Uterus (tissue), 4 donors: ENCODE results near the gene FKBP10. TPM values are rescaled to one million over a fixed set of nuclear protein-coding genes. Genes with fewer than 3 reads are reported as not detected.

ENCODE experiments used
- DNase-seq, 2 donors: peaks; one replicate each; pipeline ENCODE4 v3.0.0-alpha.2; 2019 to 2020
- H3K27ac ChIP-seq, 2 donors: fragments of 200-600 bp; sonication (generic); 1 replicate in 1 of 2; 2 replicates in 1 of 2; pipeline ENCODE4 v1.5.1; 2016 to 2018
- H3K27me3 ChIP-seq, 2 donors: fragments of 200-600 bp; sonication (generic); one replicate each; pipeline ENCODE4 v1.5.1; 2018 to 2019; ENCODE audit warnings: control low read depth in 1 of 2
- H3K36me3 ChIP-seq, 2 donors: fragments of 200-600 bp; sonication (generic); one replicate each; pipeline ENCODE4 v1.5.1; 2019; ENCODE audit warnings: control low read depth in 1 of 2
- H3K4me1 ChIP-seq, 2 donors: fragments of 200-600 bp; sonication (generic); one replicate each; pipeline ENCODE4 v1.5.1; 2018 to 2019; ENCODE audit warnings: control low read depth in 1 of 2
- H3K4me3 ChIP-seq, 2 donors: fragments of 200-600 bp; sonication (generic); 1 replicate in 1 of 2; 2 replicates in 1 of 2; pipeline ENCODE4 v1.5.1; 2018 to 2019; ENCODE audit warnings: mild to moderate bottlenecking in 1 of 2
- H3K9me3 ChIP-seq, 2 donors: fragments of 200-600 bp; sonication (generic); one replicate each; pipeline ENCODE4 v1.5.1; 2019; ENCODE audit warnings: control low read depth in 1 of 2
- CTCF ChIP-seq, 4 experiments: fragments of 200-600 bp in 2 of 4; fragments of 450-650 bp in 2 of 4; sonication (generic) in 2 of 4; IDR thresholded peaks; one replicate each; pipeline ENCODE4 v1.5.1; 2016 to 2019; ENCODE audit warnings: antibody characterized with exemption in 4 of 4, mild to moderate bottlenecking in 2 of 4, moderate library complexity in 1 of 4
- POLR2A ChIP-seq, 2 donors: fragments of 450-650 bp; IDR thresholded peaks; one replicate each; pipeline ENCODE4 v1.6.1; 2016; ENCODE audit warnings: antibody characterized with exemption in 2 of 2, mild to moderate bottlenecking in 1 of 2, moderate library complexity in 1 of 2
- intact Hi-C: fragments of 100-400 bp; cut with DNase I; formaldehyde crosslinking; loops from one replicate; pipeline ENCODE4 v1.15.1; 2023; ENCODE audit warnings: low total_unique reads
- total RNA-seq, 4 donors: library from RNA; depleted of rRNA in 3 of 4; stranded (reverse); fragments of >200 nt in 3 of 4; gene quantifications; one replicate each; pipeline versions ENCODE4 v1.1.0 to v1.2.4, GENCODE V29; 2014 to 2023
- donor health status: DM: yes; HTN: yes; CAD: no.

The FKBP10 gene
- total RNA-seq = 100 to 1,000 TPM in 2 of 4 donors, 10 to 100 TPM in 2; 22.9 to 226 (median 89.5) TPM

- peak within 1 kb of the TSS; percentile 74 to 78 for H3K4me3 ChIP-seq
- DNase-seq = peak; percentile 79 to 81
- H3K27ac ChIP-seq = peak within 1 kb of the TSS; percentile 83 to 86
- no peaks in the 10 kb centered on the region for H3K27me3 ChIP-seq
- intact Hi-C loops = no loop called here
- H3K9me3 ChIP-seq = no peaks in the 10 kb centered on the region
- H3K4me1 ChIP-seq = peaks cover 0 to 7% of the 10 kb centered on the region in 2 donors
- no peak for TF ChIP-seq CTCF (IDR thresholded peaks at IDR 0.05)
- peak in 1 of 2 donors; percentile 13 for TF ChIP-seq POLR2A (IDR thresholded peaks at IDR 0.05)
- no peaks in the 10 kb centered on the region for H3K36me3 ChIP-seq
Measured at GRCh38 chr17:41812381-41813151, at the start of gene FKBP10. Gene FKBP10 (plus strand): TSS chr17:41813004. CDS start chr17:41813035, 31 bp downstream.

GRCh38 chr17:41763327-41763726 lies 49.5 kb upstream of the FKBP10 start:
- intact Hi-C loops = no loop called here
- no peak for DNase-seq
- Histone ChIP-seq H3K4me1 (no peaks in the 10 kb centered on the region), H3K9me3 (no peaks in the 10 kb centered on the region), H3K27me3 (no peaks in the 10 kb centered on the region), H3K27ac (no peak overlapping the region), H3K36me3 (no peaks in the 10 kb centered on the region), H3K4me3 (no peak overlapping the region)
- TF ChIP-seq CTCF (IDR thresholded peaks at IDR 0.05) (no peak), POLR2A (IDR thresholded peaks at IDR 0.05) (no peak)

GRCh38 chr17:41766135-41766534 lies 46.7 kb upstream of the FKBP10 start:
- Histone ChIP-seq H3K36me3 (no peaks in the 10 kb centered on the region), H3K27ac (no peak overlapping the region), H3K9me3 (no peaks in the 10 kb centered on the region), H3K4me1 (no peaks in the 10 kb centered on the region), H3K27me3 (no peaks in the 10 kb centered on the region), H3K4me3 (no peak overlapping the region)
- no peak for DNase-seq
- intact Hi-C loops = no loop called here
- TF ChIP-seq POLR2A (IDR thresholded peaks at IDR 0.05) (no peak), CTCF (IDR thresholded peaks at IDR 0.05) (no peak)

GRCh38 chr17:41767324-41768042 lies 45.3 kb upstream of the FKBP10 start:
- no peaks in the 10 kb centered on the region for H3K36me3 ChIP-seq
- no peak for TF ChIP-seq CTCF (IDR thresholded peaks at IDR 0.05)
- no peak for TF ChIP-seq POLR2A (IDR thresholded peaks at IDR 0.05)
- DNase-seq = no peak
- intact Hi-C loops = no loop called here
- no peak overlapping the region for H3K27ac ChIP-seq
- no peak overlapping the region for H3K4me3 ChIP-seq
- H3K27me3 ChIP-seq = no peaks in the 10 kb centered on the region
- no peaks in the 10 kb centered on the region for H3K9me3 ChIP-seq
- no peaks in the 10 kb centered on the region for H3K4me1 ChIP-seq

GRCh38 chr17:41768682-41769288 lies 44.0 kb upstream of the FKBP10 start:
- H3K27me3 ChIP-seq = no peaks in the 10 kb centered on the region
- no peaks in the 10 kb centered on the region for H3K36me3 ChIP-seq
- DNase-seq = no peak
- TF ChIP-seq CTCF (IDR thresholded peaks at IDR 0.05) (no peak), POLR2A (IDR thresholded peaks at IDR 0.05) (no peak)
- peaks cover 0 to 10% of the 10 kb centered on the region in 2 donors for H3K4me1 ChIP-seq
- no peak overlapping the region for H3K27ac ChIP-seq
- H3K4me3 ChIP-seq = no peak overlapping the region
- no peaks in the 10 kb centered on the region for H3K9me3 ChIP-seq
- intact Hi-C loops = no loop called here
